Measurements from ENCODE around the gene GRHL3.

Gene GRHL3

GRCh38 chr1:24386931-24387330, 67.8 kb downstream of the GRHL3 start:
- DNase-seq (ENCODE audit: extremely low spot score), result no peak
- CTCF ChIA-PET, result interaction anchor here (0.7 kb wide), 1 partner anchor 187 kb away, joined by 3 read pairs; no protein-coding TSS in a partner anchor
- no peak for TF ChIP-seq L3MBTL2 (conservative IDR thresholded peaks at IDR 0.05)
- no peak for TF ChIP-seq FOXA1 (IDR thresholded peaks at IDR 0.05)
- TF ChIP-seq BHLHE40 (IDR thresholded peaks at IDR 0.05; ENCODE audit: borderline replicate concordance), result no peak
- no peak for TF ChIP-seq HDGF (IDR thresholded peaks at IDR 0.05; ENCODE audit: borderline replicate concordance)
- no peak for TF ChIP-seq NFRKB (IDR thresholded peaks at IDR 0.05)
- TF ChIP-seq SP1 (IDR thresholded peaks at IDR 0.05), result no peak
- no peak for TF ChIP-seq CTBP1 (IDR thresholded peaks at IDR 0.05; ENCODE audit: borderline replicate concordance)
- no peak for TF ChIP-seq FOXK2 (IDR thresholded peaks at IDR 0.05)
- POLR2A ChIA-PET, result interaction anchor here (1.1 kb wide), 1 partner anchor 29 kb away, joined by 3 read pairs; the partner anchor contains the start of gene NIPAL3

GRCh38 chr1:24387636-24388175, 68.5 kb downstream of the GRHL3 start:
- no peak for DNase-seq (ENCODE audit: extremely low spot score)
- no peak for TF ChIP-seq HDGF (IDR thresholded peaks at IDR 0.05; ENCODE audit: borderline replicate concordance)
- no peak for TF ChIP-seq TARDBP (IDR thresholded peaks at IDR 0.05)
- no peak for TF ChIP-seq LEF1 (IDR thresholded peaks at IDR 0.05; ENCODE audit: borderline replicate concordance)
- no peak for TF ChIP-seq SP1 (IDR thresholded peaks at IDR 0.05)
- TF ChIP-seq ARNT (IDR thresholded peaks at IDR 0.05), result no peak
- TF ChIP-seq ZNF384 (IDR thresholded peaks at IDR 0.05), result no peak
- TF ChIP-seq SUZ12 (IDR thresholded peaks at IDR 0.05), result no peak
- no peak for TF ChIP-seq CTBP1 (IDR thresholded peaks at IDR 0.05; ENCODE audit: borderline replicate concordance)
- TF ChIP-seq PKNOX1 (IDR thresholded peaks at IDR 0.05), result no peak
- no peak for TF ChIP-seq ELF4 (IDR thresholded peaks at IDR 0.05)
- no peak for TF ChIP-seq NFRKB (IDR thresholded peaks at IDR 0.05)
- no peak for TF ChIP-seq L3MBTL2 (conservative IDR thresholded peaks at IDR 0.05)
- TF ChIP-seq BHLHE40 (IDR thresholded peaks at IDR 0.05; ENCODE audit: borderline replicate concordance), result no peak
- no peak for TF ChIP-seq FOXM1 (IDR thresholded peaks at IDR 0.05; ENCODE audit: borderline replicate concordance)
- POLR2A ChIA-PET, result interaction anchor here (1.1 kb wide), 1 partner anchor 28 kb away, joined by 3 read pairs; the partner anchor contains the start of gene NIPAL3
- CTCF ChIA-PET, result interaction anchor here (0.7 kb wide), 1 partner anchor 188 kb away, joined by 3 read pairs; no protein-coding TSS in a partner anchor

- ChIA-PET CTCF (no interaction called here), POLR2A (interaction anchor here (0.6 kb wide), 1 partner anchor 39 kb away, joined by 3 read pairs; no protein-coding TSS in a partner anchor)
- DNase-seq (ENCODE audit: extremely low spot score), result no peak
- TF ChIP-seq HDGF (IDR thresholded peaks at IDR 0.05; ENCODE audit: borderline replicate concordance), result no peak
- no peak for TF ChIP-seq FOXM1 (IDR thresholded peaks at IDR 0.05; ENCODE audit: borderline replicate concordance)
- TF ChIP-seq ZNF384 (IDR thresholded peaks at IDR 0.05), result no peak
- TF ChIP-seq SUZ12 (IDR thresholded peaks at IDR 0.05), result no peak
- TF ChIP-seq L3MBTL2 (conservative IDR thresholded peaks at IDR 0.05), result no peak
- TF ChIP-seq PKNOX1 (IDR thresholded peaks at IDR 0.05), result no peak
- no peak for TF ChIP-seq FOXA1 (IDR thresholded peaks at IDR 0.05)
- no peak for TF ChIP-seq NFRKB (IDR thresholded peaks at IDR 0.05)
- TF ChIP-seq LEF1 (IDR thresholded peaks at IDR 0.05; ENCODE audit: borderline replicate concordance), result no peak
- no peak for TF ChIP-seq CTBP1 (IDR thresholded peaks at IDR 0.05; ENCODE audit: borderline replicate concordance)
- no peak for TF ChIP-seq FOXK2 (IDR thresholded peaks at IDR 0.05)
- TF ChIP-seq ARNT (IDR thresholded peaks at IDR 0.05), result no peak
- no peak for TF ChIP-seq ELF4 (IDR thresholded peaks at IDR 0.05)
- no peak for TF ChIP-seq SP1 (IDR thresholded peaks at IDR 0.05)
- TF ChIP-seq BHLHE40 (IDR thresholded peaks at IDR 0.05; ENCODE audit: borderline replicate concordance), result no peak
Measured at GRCh38 chr1:24388331-24388885, 69.3 kb downstream of the GRHL3 start.

GRCh38 chr1:24389231-24389678, 70.1 kb downstream of the GRHL3 start:
- TF ChIP-seq FOXK2 (IDR thresholded peaks at IDR 0.05), result no peak
- TF ChIP-seq ZNF384 (IDR thresholded peaks at IDR 0.05), result no peak
- TF ChIP-seq ELF4 (IDR thresholded peaks at IDR 0.05), result no peak
- TF ChIP-seq L3MBTL2 (conservative IDR thresholded peaks at IDR 0.05), result no peak
- TF ChIP-seq ARNT (IDR thresholded peaks at IDR 0.05), result no peak
- TF ChIP-seq TARDBP (IDR thresholded peaks at IDR 0.05), result no peak
- no peak for TF ChIP-seq LEF1 (IDR thresholded peaks at IDR 0.05; ENCODE audit: borderline replicate concordance)
- no peak for TF ChIP-seq NFRKB (IDR thresholded peaks at IDR 0.05)
- POLR2A ChIA-PET, result interaction anchor here (0.6 kb wide), 1 partner anchor 40 kb away, joined by 3 read pairs; no protein-coding TSS in a partner anchor
- CTCF ChIA-PET, result no interaction called here
- DNase-seq (ENCODE audit: extremely low spot score), result no peak

- ChIA-PET POLR2A (interaction anchor here (0.6 to 2.4 kb wide), 3 partner anchors 22 to 193 kb away, joined by 3 to 10 read pairs (median 3); partner anchors contain the start of gene STPG1), CTCF (interaction anchor here (0.5 to 5.5 kb wide), 24 partner anchors 9 to 1468 kb away, joined by 3 to 169 read pairs (median 4); partner anchors contain the start of genes NIPAL3 and STPG1)
- TF ChIP-seq SP1 (IDR thresholded peaks at IDR 0.05) (no peak), ARNT (IDR thresholded peaks at IDR 0.05) (no peak), HDGF (IDR thresholded peaks at IDR 0.05; ENCODE audit: borderline replicate concordance) (no peak), ELF4 (IDR thresholded peaks at IDR 0.05) (no peak), FOXM1 (IDR thresholded peaks at IDR 0.05; ENCODE audit: borderline replicate concordance) (no peak), PKNOX1 (IDR thresholded peaks at IDR 0.05) (no peak), ZNF384 (IDR thresholded peaks at IDR 0.05) (no peak), SUZ12 (IDR thresholded peaks at IDR 0.05) (no peak), BHLHE40 (IDR thresholded peaks at IDR 0.05; ENCODE audit: borderline replicate concordance) (no peak), TARDBP (IDR thresholded peaks at IDR 0.05) (no peak)
- DNase-seq (ENCODE audit: extremely low spot score), result peak; percentile 80
Measured at GRCh38 chr1:24390924-24391782, 72.0 kb downstream of the GRHL3 start.
